ENCODE measurements around the gene TSPAN4.

The TSPAN4 gene

DNA sequence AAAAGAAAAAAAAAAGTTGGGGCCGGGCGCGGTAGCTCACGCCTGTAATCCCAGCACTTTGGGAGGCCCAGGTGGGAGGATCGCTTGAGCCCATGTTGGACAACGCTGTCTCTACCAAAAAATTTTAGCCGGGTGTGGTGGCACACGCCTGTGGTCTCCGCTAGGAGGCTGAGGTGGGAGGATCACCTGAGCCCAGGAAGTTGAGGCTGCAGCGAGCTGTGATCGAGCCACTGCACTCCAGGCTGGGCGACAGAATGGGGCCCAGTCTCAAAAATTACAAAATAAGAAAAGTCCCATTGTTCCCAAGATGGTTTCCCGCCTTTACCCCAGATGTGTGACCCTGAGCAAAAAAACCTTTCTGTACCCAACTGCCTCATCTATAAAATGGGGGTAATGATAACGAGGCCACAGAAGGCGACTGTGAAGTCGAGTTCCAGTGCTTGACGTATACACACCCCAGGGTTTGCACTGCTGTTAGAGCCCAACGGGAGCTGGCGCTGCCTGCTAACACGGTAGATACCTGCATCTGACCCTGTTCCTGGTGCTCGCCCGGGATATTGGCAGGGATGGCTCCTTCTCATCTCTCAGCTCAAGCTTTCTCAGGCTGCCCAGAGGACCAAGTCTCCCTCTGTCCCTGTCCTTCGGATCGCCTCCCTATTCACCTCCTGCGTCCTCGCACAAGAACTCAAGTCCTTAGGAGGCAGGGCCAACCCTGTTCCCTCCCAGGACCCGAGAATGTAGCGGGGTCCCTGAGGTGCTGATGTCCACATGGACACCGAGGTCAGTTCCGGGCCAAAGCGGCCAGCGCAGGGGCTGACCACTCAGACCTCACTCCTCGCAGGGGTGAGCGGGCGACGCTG, 34.0 kb upstream of the TSPAN4 start:
- DNase-seq = no peak

DNA sequence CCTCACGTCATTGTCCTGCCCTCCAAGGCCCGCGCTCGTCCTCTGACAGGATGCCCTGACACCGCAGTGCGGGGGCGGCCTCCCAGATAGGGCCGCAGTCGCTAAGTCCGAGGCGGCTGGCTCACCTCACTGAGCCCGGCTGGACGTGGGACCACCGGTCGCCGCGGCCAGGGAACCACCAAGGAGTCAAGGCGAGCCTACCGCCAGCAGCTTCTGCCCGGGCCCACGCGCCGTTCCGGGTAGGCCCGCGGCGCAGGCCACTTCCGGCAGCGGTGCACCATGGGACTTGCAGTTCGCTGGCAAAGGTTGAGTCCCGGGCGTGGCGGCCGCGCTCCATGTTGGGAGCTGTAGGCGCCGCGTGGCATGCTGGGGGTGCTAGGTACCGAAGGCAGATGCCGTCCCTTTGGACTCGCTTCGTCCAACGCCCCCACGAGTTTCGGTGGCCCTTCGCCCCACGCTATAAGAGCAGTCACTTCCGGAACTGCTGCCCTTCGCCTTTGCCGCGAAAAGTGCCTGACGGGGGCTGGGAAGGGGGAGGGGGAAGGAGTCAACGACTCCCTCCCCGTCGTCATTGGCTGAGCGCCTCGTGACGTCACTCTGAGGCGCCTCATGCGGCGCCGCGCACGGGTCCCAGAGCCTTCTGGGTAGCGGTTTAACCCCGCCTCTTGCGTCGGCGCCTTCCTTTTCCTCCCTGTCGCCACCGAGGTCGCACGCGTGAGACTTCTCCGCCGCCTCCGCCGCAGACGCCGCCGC, 33.2 kb upstream of the TSPAN4 start, which contains the start of gene RPLP2:
RPLP2 (plus strand) TSS at position 681 of the 753 bp plus-strand sequence. CDS start 268 bp downstream, outside the sequence.
- peak; percentile 97 for DNase-seq

- DNase-seq = no peak
These were observed 32.5 kb upstream of the TSPAN4 start for GRCh38 chr11:810040-810567.

- DNase-seq = no peak
These were observed 31.0 kb upstream of the TSPAN4 start for GRCh38 chr11:811446-812245.

- DNase-seq = no peak
These were observed 30.3 kb upstream of the TSPAN4 start for GRCh38 chr11:812390-812789.

DNA sequence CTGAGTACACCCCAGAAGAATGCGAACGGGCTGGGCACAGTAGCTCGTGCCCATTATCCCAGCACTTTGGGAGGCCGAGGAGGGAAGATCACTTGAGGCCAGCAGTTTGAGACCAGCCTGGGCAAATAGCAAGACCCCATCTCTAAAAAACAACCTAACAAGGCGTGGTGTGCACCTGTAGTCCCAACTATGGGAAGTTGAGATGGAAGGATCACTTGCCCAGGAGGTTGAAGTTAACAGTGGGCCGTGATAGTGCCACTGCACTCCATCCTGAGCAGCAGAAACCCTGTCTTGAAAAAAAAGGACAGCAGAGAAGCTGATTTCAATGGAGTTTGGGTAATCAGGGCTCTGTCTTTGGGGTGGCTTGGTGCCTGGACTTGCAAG, 29.6 kb upstream of the TSPAN4 start:
- no peak for DNase-seq

DNA sequence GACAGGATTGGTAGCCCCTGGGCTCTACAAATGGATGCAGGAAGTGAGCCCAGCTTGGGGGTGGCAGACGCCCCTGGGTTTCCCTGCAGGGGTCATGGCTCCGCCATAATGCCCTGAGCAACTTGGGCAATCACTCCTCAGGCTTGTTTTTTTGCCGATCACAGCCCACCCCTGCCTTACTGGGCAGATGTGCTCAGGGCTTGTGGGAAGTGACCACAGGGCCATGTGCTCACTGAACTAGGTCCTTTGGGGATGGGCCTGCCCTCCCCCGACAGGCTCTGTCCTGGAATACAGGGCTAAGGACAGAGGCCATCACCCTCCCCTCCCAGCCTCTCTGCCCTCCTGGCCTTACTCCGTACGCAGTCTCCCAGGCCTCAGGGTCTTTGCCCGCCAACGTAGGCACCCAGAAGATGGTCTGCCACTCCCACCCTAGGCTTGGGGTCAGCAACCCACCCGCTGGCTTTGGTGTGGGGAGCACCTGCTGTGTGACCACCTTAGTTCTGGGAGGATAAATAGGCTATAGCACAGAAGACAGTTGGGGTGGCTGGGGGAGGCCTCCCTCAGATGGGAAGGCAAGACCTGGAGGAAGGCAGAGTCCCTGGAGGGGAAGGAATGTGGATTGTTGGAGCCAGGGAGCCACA, 29.1 kb upstream of the TSPAN4 start:
- no peak for DNase-seq

DNA sequence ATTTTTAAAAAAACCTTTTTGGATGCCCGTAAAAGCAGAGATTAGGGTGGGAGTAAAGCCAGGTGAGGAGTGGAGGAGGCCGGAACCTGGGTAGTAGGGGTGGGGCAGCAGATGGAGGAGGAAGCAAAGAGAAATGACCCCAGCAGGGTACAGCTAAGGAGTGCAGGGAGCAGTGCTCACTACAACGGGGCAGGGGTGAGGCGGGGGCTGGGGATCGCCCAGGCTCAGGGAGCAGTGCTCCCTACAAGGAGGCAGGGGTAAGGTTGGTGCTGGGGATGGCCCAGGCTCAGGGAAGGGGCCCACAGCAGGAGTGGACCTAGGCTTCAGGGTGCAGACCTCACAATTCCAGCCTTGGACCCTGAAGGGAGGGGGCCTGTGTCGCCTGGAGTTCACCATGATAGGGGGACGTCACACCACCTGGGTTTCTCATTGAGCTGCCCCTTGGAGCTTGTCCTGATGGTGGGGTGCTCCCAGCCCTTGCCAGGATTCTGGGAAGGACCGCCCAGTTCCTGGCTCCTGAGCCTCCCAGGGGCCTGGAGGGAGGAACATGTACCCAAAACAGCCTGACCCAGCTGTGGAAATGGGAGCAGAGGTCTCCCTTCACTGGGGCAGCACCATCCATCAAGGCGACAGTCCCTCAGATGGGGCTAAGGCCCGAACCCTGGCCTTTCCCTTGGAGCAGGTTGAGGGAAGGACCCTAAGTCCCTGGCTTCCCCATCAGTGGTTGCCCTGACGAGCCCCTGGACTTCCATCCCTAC, 26.8 kb upstream of the TSPAN4 start:
- DNase-seq = no peak

DNA sequence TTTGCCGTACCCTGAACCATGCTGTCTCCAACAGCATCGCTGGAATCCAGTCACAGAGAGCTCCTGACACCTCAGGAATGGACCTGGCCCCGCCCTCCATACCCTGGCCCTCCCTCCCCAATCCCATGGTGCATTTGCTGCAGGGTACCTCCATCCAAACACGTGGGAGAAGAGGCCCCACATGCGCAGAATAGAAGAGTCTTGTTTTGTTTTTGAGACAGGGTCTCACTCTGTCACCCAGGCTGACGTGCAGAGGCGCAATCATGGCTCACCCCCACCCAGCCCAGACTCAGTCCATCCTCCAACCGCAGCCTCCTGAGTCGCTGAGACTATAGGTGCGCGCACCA, 26.2 kb upstream of the TSPAN4 start:
- DNase-seq = no peak

GRCh38 chr11:818396-819128, 24.1 kb upstream of the TSPAN4 start, which contains the start of gene PNPLA2:
PNPLA2 (plus strand) TSS chr11:818914; CDS start chr11:819719, 805 bp downstream.
- DNase-seq = no peak

DNA sequence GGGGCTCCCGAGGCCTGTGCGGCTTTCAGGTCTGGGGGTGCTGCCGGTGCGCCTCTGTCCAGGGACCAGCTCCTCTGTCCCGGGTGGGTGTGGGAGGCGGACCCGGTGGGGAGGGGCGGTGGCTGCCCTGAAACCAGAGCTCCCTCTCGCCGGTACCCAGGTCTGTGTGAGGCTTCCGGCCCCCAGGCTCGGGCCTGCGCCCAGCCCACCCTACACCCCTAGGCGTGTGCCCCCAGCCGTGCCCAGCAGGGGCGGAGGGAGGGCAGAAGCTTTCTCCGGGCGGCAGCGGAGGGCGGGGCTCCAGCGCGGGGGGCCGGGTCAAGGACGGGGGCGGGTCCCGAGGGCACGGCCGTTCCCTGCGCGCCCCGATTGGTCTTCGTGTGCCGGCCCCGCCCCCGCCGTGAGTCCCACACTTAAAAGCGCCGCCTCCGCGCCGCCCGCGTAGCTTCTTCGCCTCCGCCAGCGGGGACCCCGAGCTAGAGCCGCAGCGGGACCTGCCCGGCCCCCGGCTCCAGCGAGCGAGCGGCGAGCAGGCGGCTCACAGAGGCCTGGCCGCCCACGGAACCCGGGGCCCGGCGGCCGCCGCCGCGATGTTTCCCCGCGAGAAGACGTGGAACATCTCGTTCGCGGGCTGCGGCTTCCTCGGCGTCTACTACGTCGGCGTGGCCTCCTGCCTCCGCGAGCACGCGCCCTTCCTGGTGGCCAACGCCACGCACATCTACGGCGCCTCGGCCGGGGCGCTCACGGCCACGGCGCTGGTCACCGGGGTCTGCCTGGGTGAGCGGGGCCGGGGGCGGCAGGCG, 23.3 kb upstream of the TSPAN4 start:
- peak; percentile 86 for DNase-seq

- peak; percentile 87 for DNase-seq
These were observed 22.6 kb upstream of the TSPAN4 start for GRCh38 chr11:819943-820649.

- no peak for DNase-seq
These were observed 21.8 kb upstream of the TSPAN4 start for GRCh38 chr11:820655-821511.

GRCh38 chr11:821512-822371, 20.9 kb upstream of the TSPAN4 start:
- DNase-seq = no peak

- DNase-seq = no peak
These were observed 19.0 kb upstream of the TSPAN4 start for GRCh38 chr11:823441-824291.

GRCh38 chr11:824292-824880, 18.3 kb upstream of the TSPAN4 start:
- DNase-seq = no peak

Data from activated gamma-delta T cell (primary cell).